T1000 (cell line): ENCODE data around the gene ATXN1.
"Not testable (repeated sequence)": the region's sequence is repeated elsewhere in the genome, so short reads cannot be mapped to it uniquely, and the experiment has no call there.

Source experiments
- DNase-seq: peaks from one replicate; lab custom pipeline; 2025; ENCODE audit warnings: mixed read lengths; lab: John Stamatoyannopoulos, UW

ATXN1 gene

DNA sequence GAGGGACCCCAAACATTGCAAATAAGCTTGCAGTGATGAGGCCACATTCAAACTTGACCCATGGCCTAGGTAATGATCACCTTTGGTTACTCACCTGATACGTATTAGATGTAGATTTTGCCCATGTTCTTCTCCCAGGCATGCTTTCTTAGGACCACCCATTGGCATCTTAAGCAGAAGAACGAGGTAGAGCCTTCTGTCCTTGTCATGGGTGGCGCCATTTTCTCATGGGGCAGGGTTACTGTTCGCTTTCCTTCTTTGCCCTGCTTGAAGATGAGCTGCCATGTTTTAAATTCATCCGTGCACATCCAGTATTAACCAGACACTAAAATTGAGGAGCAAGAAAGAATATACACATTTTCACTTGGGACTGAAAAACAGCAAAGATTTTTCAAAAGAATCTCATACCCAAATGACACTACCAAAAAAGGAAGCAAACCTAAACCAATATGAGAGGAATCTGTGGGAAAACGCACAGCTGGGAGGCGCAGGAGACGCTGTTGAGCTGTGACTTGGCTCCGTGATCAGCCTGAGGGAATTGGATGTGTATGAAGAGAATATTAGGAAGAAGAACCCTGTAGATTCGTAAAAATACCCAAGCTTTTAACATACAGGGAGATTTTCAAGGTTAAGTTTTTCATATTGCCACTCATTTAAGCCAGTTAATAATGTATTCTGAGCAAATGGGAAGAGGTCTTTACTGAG lies 486.2 kb downstream of the ATXN1 start:
- DNase-seq: no peak

DNA sequence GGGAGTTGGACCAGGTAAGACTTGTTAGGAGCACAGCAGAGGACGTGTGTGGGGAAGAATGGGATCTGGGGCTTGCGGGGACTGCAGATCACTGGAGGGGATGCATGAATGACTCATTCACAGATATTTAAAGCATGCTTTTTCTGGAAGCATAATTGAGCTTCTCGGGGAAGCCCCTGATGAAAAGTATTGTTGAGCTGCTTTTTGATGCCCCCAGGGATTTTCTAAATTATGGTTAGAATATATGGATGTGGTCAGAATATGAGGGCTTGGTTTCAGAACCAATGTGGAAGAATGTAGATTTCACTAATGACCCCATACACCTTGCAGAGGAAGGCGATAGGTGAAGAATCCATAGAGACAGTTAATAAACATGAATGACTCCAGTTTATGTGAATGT lies 486.8 kb downstream of the ATXN1 start:
- no peak for DNase-seq

DNA sequence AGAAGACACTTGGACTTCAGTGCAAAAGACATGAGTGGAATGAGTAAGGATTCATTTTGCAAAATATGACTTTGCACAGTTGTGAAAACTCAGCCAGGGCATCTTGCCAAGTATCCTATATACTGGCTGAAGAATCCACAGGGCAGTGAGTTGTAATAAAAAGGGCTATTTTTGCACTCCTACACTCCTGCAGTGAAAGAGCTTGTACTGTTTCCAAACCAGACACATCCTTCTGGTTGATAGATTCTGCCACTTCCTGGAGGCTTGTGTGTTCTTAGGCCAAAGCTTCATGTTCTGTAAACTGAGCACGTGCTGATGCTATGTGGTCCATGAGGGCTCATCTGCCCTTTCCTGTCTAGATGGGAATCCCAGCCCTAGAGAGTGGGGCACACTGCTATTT lies 488.0 kb downstream of the ATXN1 start:
- DNase-seq: no peak

DNA sequence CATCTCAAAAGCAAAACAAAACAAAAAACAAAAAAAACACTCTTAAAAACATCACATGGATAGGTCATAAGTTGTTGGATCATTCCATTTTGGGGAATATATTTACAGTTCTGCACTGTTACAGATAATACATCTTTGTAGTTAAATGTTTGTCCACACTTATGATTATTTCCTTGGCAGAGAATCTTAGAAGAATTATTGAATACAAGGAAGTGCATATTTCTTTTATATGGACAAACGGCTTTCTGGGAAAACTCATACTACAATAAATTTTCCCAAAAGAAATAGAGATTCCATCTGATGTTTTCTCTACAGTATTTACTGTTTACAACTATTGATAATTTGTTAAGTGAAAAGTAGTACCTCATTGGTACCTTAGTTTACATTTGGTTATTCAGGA lies 489.1 kb downstream of the ATXN1 start:
- no peak for DNase-seq

DNA sequence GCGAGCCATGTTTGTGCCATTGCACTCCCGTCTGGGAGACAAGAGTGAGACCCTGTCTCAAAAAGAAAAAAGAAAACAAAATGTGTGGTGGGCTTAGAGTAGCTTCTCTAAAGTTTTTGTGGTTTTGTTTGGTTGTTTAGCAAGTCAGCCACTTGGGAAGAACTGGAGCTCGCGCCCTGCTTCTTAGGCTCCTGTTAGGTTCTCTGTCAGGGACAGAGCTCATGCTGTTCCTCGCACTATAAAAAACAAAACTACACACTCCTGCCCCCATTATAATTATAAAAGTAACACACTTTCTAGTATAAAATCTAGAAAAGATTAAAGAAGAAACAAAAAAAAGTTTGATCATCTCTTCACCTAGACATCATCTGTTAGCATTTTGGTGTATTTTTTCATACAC lies 489.8 kb downstream of the ATXN1 start:
- DNase-seq: no peak

DNA sequence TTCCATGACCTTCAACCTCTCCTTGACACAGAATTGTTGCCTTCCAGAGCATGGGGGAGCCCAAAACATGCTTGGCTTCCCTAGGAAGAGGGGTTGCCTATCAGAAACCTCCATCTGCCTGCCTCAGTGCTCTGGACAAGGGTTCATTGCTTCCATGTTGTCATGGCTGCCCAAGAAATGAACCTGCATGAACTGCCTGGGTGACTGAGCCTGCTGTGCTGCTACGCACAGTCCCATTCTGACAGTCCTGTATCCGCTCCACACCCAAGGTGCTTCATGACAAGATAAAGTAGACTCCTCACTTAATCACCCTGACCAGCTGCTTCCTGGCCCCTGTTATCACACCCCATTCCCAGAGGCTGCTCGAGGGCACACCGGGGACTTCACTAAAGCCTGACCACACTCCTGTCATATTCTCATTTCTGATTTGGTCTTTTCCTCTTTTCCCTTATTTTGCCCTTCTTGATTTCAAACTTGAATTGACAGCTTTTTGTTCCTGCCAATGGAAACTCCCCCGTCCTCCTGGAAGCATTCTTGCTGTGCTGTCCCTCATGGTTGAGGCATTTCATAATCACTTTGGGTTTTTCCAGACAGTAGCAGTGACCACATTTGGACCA lies 491.0 kb downstream of the ATXN1 start:
- no peak for DNase-seq

DNA sequence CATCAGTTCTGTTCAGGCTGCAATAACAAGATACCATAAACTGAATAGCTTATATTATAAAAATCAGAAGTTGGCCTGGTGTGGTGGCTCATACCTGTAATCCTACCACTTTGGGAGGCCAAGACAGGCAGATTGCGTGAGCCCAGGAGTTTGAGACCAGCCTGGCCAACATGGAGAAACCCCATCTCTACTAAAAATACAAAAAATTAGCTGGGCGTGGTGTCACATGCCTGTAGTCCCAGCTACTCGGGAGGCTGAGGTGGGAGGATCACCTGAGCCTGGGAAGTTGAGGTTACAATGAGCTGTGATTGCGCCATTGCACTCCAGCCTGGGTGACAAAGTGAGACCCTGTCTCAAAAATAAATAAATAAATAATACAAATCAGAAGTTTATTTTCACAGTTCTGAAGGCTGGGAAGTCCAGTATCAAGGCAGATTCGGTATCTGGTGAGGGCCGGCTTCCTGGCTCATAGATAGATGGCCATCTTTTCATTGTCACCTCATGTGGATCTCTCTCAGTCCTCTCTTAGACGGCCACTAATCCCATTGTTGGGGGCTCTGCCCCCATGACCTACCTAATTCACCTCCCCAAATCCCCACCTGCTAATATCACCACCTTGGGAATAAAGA lies 491.7 kb downstream of the ATXN1 start:
- not testable (repeated sequence) for DNase-seq

DNA sequence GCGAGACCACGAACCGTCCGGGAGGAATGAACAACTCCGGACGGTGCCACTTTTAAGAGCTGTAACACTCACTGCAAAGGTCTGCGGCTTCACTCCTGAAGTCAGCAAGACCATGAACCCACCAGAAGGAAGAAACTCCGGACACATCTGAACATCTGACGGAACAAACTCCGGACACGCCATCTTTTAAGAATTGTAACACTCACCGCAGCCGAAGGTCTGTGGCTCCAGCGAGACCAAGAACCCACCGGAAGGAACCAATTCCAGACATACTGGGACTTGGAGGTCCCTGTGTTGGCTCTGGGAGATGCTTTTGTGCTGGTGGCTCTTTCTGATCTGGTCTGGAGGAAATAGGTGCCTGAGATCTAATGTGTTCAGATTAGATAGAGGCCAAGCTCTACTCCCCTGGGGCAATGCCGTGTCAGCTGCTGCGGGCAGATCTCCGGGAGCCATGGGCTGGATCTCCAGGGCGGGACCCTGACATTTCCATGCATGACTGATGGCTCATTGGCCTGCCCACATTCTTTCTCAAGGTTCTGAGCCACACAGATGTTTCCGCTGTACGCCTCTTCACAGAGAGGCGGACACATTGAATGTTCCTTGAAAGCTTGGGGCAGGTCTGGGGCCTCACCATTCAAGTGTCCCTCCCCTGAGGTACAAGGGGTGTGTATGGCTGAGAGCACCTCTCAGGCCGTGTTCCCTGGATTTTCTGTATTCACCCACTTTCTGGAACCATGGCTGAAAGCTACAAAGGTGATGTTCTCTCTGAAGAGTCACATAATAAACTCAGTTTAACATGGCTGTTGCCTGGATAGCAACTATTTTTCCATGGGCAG lies 493.6 kb downstream of the ATXN1 start:
- DNase-seq: no peak

DNA sequence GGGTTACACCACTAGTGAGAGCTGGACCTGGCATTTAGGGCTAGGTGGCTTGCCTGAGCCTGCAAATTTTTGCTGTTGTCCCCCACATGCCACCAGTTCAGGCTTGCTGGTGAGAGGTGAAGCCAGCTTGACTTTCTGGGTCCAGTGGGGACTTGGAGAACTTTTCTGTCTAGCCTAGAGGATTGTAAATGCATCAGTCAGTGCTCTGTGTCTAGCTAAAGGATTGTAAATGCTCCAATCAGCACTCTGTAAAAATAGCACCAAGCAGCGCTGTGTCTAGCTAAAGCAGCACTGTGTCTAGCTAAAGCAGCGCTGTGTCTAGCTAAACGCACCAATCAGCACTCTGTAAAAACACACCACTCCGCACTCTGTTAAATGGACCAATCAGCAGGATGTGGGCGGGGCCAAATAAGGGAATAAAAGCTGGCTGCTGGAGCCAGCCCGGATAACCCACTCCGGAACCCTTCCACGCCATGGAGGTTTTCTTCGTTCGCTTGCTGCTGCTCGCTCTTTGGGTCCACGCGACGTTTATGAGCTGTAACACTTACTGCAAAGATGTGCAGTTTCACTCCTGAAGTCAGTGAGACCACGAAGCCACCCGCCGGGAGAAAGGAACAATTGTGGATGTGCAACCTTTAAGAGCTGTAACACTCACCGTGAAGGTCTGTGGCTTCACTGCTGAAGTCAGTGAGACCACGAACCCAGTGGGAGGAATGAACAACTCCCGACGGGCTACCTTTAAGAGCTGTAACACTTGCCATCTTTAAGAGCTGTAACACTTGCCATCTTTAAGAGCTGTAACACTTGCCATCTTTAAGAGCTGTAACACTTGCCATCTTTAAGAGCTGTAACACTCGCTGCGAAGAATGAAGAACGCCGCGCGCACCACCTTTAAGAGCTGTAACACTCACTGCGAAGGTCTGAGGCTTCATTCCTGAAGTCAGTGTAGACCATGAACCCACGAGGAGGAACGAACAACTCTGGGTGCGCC lies 495.6 kb downstream of the ATXN1 start:
- no peak for DNase-seq

DNA sequence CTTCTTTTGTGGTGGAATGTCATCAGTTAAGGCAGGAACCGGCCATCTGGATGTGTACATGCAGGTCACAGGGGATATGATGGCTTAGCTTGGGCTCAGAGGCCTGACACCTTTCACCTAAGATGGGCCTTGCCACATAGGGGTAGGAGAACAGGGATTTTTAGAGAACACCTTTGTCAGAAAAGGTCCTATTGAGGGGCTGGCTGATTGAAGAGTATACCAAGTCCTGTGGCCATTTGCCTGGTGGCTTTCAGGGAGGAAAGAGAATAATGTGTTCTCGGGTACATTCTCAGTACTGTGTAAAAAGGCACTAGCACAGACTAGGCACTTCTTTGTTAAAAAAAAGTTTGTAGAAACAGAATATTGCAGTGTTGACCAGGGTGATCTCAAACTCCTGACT lies 496.5 kb downstream of the ATXN1 start:
- no peak for DNase-seq

DNA sequence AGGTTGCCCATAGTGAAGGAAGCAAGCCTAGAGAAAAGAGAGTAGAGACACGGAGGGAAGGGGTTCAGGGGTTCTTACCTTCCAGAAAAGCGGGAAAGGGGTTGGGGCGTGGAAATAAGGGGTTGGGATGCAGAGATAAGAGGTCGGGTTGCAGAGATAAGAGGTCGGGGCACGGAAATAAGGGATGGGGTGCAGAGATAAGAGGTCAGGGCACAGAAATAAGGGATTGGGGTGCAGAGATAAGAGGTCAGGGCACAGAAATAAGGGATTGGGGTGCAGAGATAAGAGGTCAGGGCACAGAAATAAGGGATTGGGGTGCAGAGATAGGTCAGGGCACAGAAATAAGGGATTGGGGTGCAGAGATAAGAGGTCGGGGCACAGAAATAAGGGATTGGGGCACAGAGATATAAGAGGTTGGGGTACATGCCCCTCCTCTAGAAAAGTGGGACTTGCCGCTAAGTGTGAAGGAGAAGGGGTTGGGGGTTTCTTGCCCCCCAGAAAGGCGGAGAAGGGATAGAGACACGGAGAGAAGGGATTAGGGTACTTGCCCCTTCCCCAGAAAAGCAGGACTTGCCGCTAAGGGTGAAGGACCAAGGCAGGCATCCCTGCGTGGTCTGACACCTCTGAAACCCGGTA lies 497.7 kb downstream of the ATXN1 start:
- not testable (repeated sequence) for DNase-seq

DNA sequence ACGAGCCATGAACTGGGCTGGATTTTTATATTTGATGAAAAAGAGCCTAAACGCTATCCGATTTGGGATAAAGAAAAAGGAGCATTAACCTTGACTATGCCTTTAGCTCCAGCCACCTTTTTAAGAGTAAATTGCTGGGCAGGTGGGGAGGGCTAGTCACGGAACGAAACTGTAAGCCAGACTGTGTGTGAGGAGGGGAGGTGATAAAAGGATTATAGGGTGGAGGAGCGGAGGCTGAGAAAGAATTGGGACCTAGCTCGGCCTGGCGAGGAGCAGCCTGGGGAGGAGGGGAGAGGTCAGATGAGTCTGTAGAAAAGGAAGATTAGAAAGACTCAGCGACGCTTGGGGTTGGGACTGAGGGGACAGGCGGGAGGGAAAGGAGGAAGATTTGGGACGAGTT lies 498.5 kb downstream of the ATXN1 start:
- DNase-seq: not testable (repeated sequence)

DNA sequence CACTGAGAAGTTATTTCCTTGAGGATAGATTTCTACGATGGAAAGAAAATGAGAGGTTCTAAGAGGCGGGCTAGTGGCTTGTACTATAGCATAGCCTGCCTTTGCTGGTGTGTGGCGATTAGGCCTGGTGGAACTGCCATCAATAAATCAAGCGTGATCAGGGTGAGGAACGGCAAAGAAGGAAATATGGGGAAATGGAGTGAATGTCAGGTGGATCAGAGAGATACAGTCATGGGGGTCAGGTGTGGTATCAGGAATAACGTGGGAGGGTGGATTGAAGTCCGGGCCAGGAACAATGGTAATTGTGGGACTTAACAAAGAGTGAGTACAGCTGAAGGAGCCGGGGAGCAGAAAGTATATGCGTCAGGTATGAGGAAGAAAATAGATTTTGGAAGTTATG lies 500.7 kb downstream of the ATXN1 start:
- DNase-seq: not testable (repeated sequence)

DNA sequence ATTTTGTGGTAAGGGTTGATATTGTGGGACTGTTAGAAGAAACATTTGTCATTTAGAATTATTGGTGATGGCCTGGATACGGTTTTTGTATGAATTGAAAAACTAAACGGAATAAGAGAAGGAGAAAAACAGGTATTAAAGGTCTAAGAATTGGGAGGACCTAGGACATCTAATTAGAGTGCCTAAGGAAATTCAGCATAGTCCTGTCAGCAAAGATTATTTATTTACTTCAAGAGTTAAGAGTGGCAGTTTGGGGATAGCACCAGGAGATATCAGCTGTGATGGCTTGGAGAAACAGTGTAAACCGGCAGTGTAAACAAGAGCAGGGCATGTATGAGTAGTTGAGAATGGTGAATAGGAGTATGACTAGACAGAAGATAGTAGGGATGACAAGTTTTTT lies 501.7 kb downstream of the ATXN1 start:
- DNase-seq: not testable (repeated sequence)

DNA sequence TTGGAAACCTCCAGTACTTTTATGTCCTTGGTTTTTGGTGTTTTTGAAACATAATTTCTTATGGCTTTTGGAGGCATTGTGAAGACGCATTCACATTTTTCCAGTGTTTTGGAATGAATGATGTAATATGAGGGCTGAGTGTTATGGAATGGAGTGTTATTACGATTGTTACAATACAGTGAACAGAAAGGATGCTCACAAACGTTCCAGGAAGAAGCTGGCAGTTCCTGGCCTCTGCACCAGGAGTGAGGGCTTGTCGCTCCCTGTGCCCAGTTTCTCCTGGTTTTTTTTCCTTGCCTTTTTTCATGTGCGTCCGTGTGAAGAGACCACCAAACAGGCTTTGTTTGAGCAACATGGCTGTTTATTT lies 502.6 kb downstream of the ATXN1 start:
- DNase-seq: no peak

DNA sequence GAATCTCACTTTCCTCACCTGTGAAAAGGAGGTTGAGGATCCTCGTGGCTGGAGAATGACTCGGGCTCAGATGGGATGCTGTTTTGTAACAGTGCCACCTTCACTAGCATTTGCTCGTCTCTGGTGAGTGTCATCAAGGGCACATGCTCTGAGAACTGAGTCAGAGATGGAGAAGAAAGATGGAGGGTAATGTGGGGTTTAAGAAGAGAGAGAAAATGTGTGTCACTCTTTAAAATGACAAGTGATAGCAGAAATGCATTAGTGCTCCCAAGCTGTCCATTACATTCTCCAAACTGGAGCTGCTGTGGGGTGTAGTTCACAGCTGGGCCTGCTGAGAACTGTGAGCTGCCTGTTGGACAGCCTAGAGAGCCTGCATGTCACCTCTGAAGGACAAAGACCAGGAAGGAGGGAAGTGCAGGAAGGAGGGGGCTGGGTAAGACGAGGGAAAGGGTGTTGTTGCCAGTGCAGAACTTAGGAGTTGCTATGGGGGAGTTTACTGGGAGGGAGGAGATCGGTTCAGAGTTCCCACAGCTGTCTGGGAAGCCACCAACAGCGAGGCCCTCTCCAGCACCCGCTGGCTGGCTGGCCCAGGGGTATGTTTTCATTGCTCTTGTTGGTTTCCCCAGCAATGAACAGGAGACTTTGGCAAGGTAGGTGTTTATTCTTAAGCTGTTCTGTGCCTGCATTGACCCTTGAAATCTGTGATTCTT lies 503.1 kb downstream of the ATXN1 start:
- DNase-seq: no peak

DNA sequence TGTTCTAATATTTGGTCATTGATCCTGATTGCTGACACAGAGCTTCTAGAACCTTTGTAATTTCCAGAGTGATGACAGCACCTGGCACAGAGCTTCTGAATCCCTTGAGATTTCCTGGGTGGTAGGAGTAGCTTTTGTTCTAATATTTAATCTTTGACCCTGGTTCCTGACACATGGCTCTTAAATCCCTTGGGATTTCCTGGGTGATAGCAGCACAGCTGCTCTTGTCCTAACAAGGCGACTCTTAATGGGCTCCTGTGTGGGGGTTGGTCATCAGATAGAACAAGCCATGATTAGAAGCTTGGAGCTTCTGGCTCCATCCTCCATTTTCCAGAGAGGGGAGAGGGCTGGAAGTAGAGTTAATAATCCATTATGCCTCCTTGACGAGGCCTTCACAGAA lies 504.5 kb downstream of the ATXN1 start:
- DNase-seq: no peak

DNA sequence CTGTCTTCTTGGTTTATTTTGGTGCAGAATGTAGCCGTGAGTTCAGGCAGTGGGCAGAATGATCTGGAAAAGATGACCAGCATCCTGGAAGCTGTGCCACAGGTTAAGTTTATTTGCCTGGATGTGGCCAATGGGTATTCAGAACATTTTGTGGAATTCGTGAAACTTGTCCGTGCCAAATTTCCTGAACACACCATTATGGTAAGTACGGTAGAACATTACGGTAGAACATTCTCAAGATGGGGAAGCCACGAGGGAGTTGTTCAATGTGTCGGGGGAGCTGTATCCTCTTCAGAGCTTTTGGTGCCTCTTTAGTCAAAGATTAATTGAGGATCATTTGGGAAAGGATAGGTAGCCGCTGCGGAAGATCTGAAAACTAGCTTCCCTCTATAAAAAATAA lies 506.7 kb downstream of the ATXN1 start:
- no peak for DNase-seq

DNA sequence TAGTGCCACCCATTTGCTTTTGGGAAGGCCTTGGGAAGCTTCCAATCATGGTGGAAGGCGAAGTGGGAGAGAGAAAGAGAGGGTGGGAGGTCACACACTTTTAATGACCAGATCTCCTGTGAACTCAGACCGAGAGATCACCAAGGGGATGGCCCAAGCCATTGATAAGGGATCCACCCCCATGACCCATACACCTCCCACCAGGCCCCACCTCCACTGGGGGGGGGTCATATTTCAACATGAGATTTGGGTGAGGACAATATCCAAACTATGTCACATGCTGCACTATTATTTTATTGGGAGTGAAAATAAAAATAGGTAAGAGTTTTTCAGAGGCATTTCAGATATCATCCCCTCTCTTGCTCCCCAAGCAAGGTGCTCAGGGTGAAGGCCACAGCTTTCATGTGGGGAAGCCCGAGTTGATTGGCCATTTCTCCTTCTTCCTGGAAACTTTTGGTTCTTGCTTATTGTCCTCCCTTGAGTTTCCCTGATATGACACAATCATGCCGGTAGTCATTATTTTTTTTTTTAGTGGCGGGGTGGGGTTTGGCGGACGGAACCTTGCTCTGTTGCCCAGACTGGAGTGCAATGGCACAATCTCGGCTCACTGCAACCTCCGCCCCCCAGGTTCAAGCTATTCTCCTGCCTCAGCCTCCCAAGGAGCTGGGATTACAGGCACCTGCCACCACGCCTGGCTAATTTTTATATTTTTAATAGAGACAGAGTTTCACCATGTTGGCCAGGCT lies 507.7 kb downstream of the ATXN1 start:
- DNase-seq: no peak
